Brain microvascular endothelial cell (primary cell): ENCODE results near the gene TSSK2.

ENCODE experiments used
- DNase-seq: peaks from one replicate; pipeline ENCODE4 v3.0.0-alpha.2; 2020
- H3K27ac ChIP-seq: fragments of 250-450 bp; sonication (Bioruptor Pico); 2 replicates; pipeline ENCODE4 v1.5.1; 2020; ENCODE audit warnings: mild to moderate bottlenecking, moderate library complexity
- H3K27me3 ChIP-seq: fragments of 250-450 bp; sonication (Bioruptor Pico); replicated peaks from 2 replicates; pipeline ENCODE4 v1.5.1; 2020; ENCODE audit warnings: mild to moderate bottlenecking
- H3K36me3 ChIP-seq: fragments of 250-450 bp; sonication (Bioruptor Pico); replicated peaks from 2 replicates; pipeline ENCODE4 v1.5.1; 2020; ENCODE audit warnings: mild to moderate bottlenecking
- H3K4me3 ChIP-seq: 2 replicates; pipeline ENCODE4 v1.5.1; 2011; ENCODE audit warnings: low read depth, mild to moderate bottlenecking, control low read depth, low read length, moderate library complexity
- CTCF ChIP-seq: IDR thresholded peaks from 2 replicates; pipeline ENCODE4 v1.5.1; 2011; ENCODE audit warnings: low read depth, mild to moderate bottlenecking, moderate library complexity, low read length, control low read depth, inconsistent platforms; ENCODE audit errors: missing control alignments
- in situ Hi-C: cut with HindIII; loops from 2 replicates; pipeline ENCODE4 v1.10.0; 2017; ENCODE audit warnings: low sequenced_read_pairs, low pct_ligation_motif_present

The TSSK2 gene

GRCh38 chr22:19124377-19124776 lies 6.7 kb upstream of the TSSK2 start:
- no peak overlapping the region for H3K4me3 ChIP-seq
- DNase-seq, result no peak
- in situ Hi-C loops, result no loop called here
- TF ChIP-seq CTCF, result no peak
- no peaks in the 10 kb centered on the region for H3K27me3 ChIP-seq
- H3K36me3 ChIP-seq, result no peaks in the 10 kb centered on the region
- no peak overlapping the region for H3K27ac ChIP-seq

DNA sequence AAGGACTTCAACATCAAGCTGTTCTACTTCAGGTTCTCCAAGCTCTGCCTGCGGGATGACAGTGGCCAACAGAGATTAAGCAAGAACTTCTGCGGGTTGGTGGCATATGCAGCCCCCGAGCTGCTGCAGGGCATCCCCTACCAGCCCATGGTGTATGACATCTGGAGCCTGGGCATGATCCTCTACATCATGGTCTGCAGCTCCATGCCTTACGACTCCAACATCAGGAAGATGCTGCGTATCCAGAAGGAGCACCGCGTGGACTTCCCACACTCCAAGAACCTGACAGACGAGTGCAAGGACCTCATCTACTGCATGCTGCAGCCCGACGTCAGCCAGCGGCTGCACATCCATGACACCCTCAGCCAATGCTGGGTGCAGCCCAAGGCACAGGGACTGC lies 6.1 kb upstream of the TSSK2 start:
- no peaks in the 10 kb centered on the region for H3K36me3 ChIP-seq
- no peak overlapping the region for H3K4me3 ChIP-seq
- H3K27me3 ChIP-seq, result no peaks in the 10 kb centered on the region
- in situ Hi-C loops, result no loop called here
- TF ChIP-seq CTCF, result no peak
- H3K27ac ChIP-seq, result no peak overlapping the region
- no peak for DNase-seq

GRCh38 chr22:19125474-19126308 lies 5.4 kb upstream of the TSSK2 start:
- TF ChIP-seq CTCF, result no peak
- Histone ChIP-seq H3K36me3 (no peaks in the 10 kb centered on the region), H3K4me3 (no peak overlapping the region), H3K27ac (no peak overlapping the region), H3K27me3 (no peaks in the 10 kb centered on the region)
- in situ Hi-C loops, result no loop called here
- DNase-seq, result no peak

GRCh38 chr22:19126309-19127273 lies 4.5 kb upstream of the TSSK2 start:
- Histone ChIP-seq H3K36me3 (no peaks in the 10 kb centered on the region), H3K27ac (no peak overlapping the region), H3K27me3 (no peaks in the 10 kb centered on the region), H3K4me3 (no peak overlapping the region)
- no peak for DNase-seq
- in situ Hi-C loops, result no loop called here
- no peak for TF ChIP-seq CTCF

- Histone ChIP-seq H3K4me3 (no peak overlapping the region), H3K27ac (no peak overlapping the region), H3K27me3 (no peaks in the 10 kb centered on the region), H3K36me3 (no peaks in the 10 kb centered on the region)
- DNase-seq, result no peak
- TF ChIP-seq CTCF, result no peak
- in situ Hi-C loops, result no loop called here
Measured at GRCh38 chr22:19127329-19128008, 3.6 kb upstream of the TSSK2 start.
